H1 (cell line): ENCODE measurements around the gene TTC22. TPM values are rescaled to one million over a fixed set of nuclear protein-coding genes. Genes with fewer than 3 reads are reported as not detected.

Experiments used
- CTCF ChIA-PET: fragments of 300-600 bp; sonication (Branson Sonifier 250); formaldehyde crosslinking; loops from one replicate; lab custom pipeline; 2021; ENCODE audit not compliant: partially characterized antibody; lab: Charles Lee
- POLR2A ChIA-PET: fragments of 300-600 bp; sonication (Branson Sonifier 250); formaldehyde crosslinking; loops from one replicate; lab custom pipeline; 2021; ENCODE audit warnings: inconsistent platforms; ENCODE audit not compliant: partially characterized antibody; lab: Charles Lee
- DNase-seq, 2 experiments: peaks; one replicate each; pipeline versions ENCODE4 v3.0.0 to v3.0.0-alpha.2; 2010 to 2022; ENCODE audit warnings: low spot score in 2 of 2, low read depth in 1 of 2, mixed read lengths in 1 of 2
- FAIRE-seq: peaks from 2 replicates; lab custom pipeline; 2011; peaks lifted over from hg19 to GRCh38; lab: Jason Lieb, UNC
- H2AFZ ChIP-seq: 2 replicates; pipeline ENCODE4 v1.8.1; 2012; ENCODE audit warnings: low read length, inconsistent platforms
- H2AK5ac ChIP-seq: 2 replicates; pipeline ENCODE4 v1.6.1; 2013; ENCODE audit warnings: low read depth, low read length
- H2BK120ac ChIP-seq: replicated peaks from 2 replicates; pipeline ENCODE3; 2013; ENCODE audit warnings: low read depth, low read length, inconsistent platforms
- H2BK12ac ChIP-seq: 2 replicates; pipeline ENCODE4 v1.6.1; 2013; ENCODE audit warnings: low read depth, low read length
- H2BK15ac ChIP-seq: 2 replicates; pipeline ENCODE4 v1.6.1; 2013; ENCODE audit warnings: low read length
- H2BK20ac ChIP-seq: 2 replicates; pipeline ENCODE4 v1.6.1; 2013; ENCODE audit warnings: low read length
- H2BK5ac ChIP-seq: 2 replicates; pipeline ENCODE4 v1.6.1; 2013; ENCODE audit warnings: low read depth, low read length
- H3K14ac ChIP-seq: 2 replicates; pipeline ENCODE4 v1.6.1; 2013; ENCODE audit warnings: inconsistent platforms; ENCODE audit not compliant: insufficient read length
- H3K18ac ChIP-seq: 2 replicates; pipeline ENCODE4 v1.6.1; 2013; ENCODE audit warnings: low read length; ENCODE audit errors: extremely low read depth
- H3K23ac ChIP-seq: 2 replicates; pipeline ENCODE4 v1.6.1; 2013; ENCODE audit warnings: inconsistent platforms; ENCODE audit not compliant: insufficient read length
- H3K23me2 ChIP-seq: 2 replicates; pipeline ENCODE4 v1.6.1; 2013; ENCODE audit warnings: low read depth, low read length
- H3K27ac ChIP-seq: 2 replicates; pipeline ENCODE4 v1.6.1; 2011; ENCODE audit warnings: low read depth, low read length, inconsistent platforms
- H3K27me3 ChIP-seq, 4 experiments: replicated peaks in 1 of 4; 1 replicate in 1 of 4; 2 replicates in 3 of 4; pipeline versions ENCODE4 v1.6.1 to v1.8.1; 2011 to 2013; ENCODE audit warnings: low read length in 3 of 4, mild to moderate bottlenecking in 3 of 4, inconsistent platforms in 2 of 4, mixed read lengths in 2 of 4, moderate library complexity in 1 of 4; ENCODE audit not compliant: control insufficient read depth in 3 of 4, insufficient read depth in 3 of 4; ENCODE audit errors: extremely low read depth in 1 of 4
- H3K36me3 ChIP-seq, 4 experiments: 2 replicates each; pipeline versions ENCODE4 v1.6.1 to v1.8.1; 2011 to 2013; ENCODE audit warnings: mild to moderate bottlenecking in 4 of 4, low read length in 3 of 4, moderate library complexity in 2 of 4, control low read depth in 1 of 4, inconsistent platforms in 1 of 4; ENCODE audit not compliant: insufficient read depth in 4 of 4, control insufficient read depth in 2 of 4
- H3K4ac ChIP-seq: replicated peaks from 2 replicates; pipeline ENCODE3; 2013; ENCODE audit warnings: low read length, low read depth, mixed read lengths, inconsistent platforms; ENCODE audit not compliant: insufficient read length
- H3K4me1 ChIP-seq, 4 experiments: replicated peaks in 1 of 4; 1 replicate in 1 of 4; 2 replicates in 3 of 4; pipeline versions ENCODE4 v1.6.1 to v1.8.1; 2011 to 2013; ENCODE audit warnings: low read length in 3 of 4, inconsistent platforms in 2 of 4, mixed read lengths in 1 of 4; ENCODE audit not compliant: insufficient read depth in 4 of 4, control insufficient read depth in 3 of 4
- H3K4me2 ChIP-seq, 2 experiments: 2 replicates each; pipeline versions ENCODE4 v1.6.1 to v1.8.1; 2011 to 2013; ENCODE audit warnings: low read depth in 2 of 2, low read length in 2 of 2, control low read depth in 1 of 2, inconsistent platforms in 1 of 2, mild to moderate bottlenecking in 1 of 2; ENCODE audit not compliant: insufficient read depth in 1 of 2
- H3K4me3 ChIP-seq, 4 experiments: fragments of 200-600, 300-600 bp in 1 of 4; sonication (generic), shearing (Covaris generic), sonication (Bioruptor Twin) in 1 of 4; 2 replicates each; pipeline versions ENCODE4 v1.5.1 to v1.8.1; 2011 to 2016; ENCODE audit warnings: low read length in 4 of 4, low read depth in 3 of 4, control low read depth in 2 of 4, inconsistent platforms in 2 of 4, mild to moderate bottlenecking in 2 of 4, mixed read lengths in 1 of 4, moderate library complexity in 1 of 4; ENCODE audit not compliant: insufficient read depth in 2 of 4; ENCODE audit errors: extremely low read depth in 1 of 4
- H3K56ac ChIP-seq: replicated peaks from 2 replicates; pipeline ENCODE3; 2013; ENCODE audit warnings: low read depth, mild to moderate bottlenecking, mixed read lengths, low read length, inconsistent platforms; ENCODE audit not compliant: insufficient read length
- H3K79me1 ChIP-seq: 2 replicates; pipeline ENCODE4 v1.6.1; 2013; ENCODE audit warnings: low read depth, low read length, control low read depth
- H3K79me2 ChIP-seq, 2 experiments: 2 replicates each; pipeline versions ENCODE4 v1.6.1 to v1.8.1; 2012 to 2013; ENCODE audit warnings: low read length in 2 of 2, mild to moderate bottlenecking in 2 of 2, inconsistent platforms in 1 of 2; ENCODE audit not compliant: insufficient read depth in 2 of 2, control insufficient read depth in 1 of 2
- H3K9ac ChIP-seq, 4 experiments: replicated peaks in 1 of 4; 1 replicate in 1 of 4; 2 replicates in 3 of 4; pipeline versions ENCODE4 v1.6.1 to v1.8.1; 2011 to 2013; ENCODE audit warnings: low read depth in 3 of 4, low read length in 3 of 4, control low read depth in 2 of 4, mild to moderate bottlenecking in 2 of 4, moderate library complexity in 2 of 4, inconsistent platforms in 1 of 4; ENCODE audit errors: extremely low read depth in 1 of 4
- H3K9me3 ChIP-seq, 2 experiments: 2 replicates each; pipeline versions ENCODE4 v1.6.1 to v1.8.1; 2012 to 2013; ENCODE audit warnings: mild to moderate bottlenecking in 2 of 2, moderate library complexity in 2 of 2, control low read depth in 1 of 2, inconsistent platforms in 1 of 2, low read depth in 1 of 2, low read length in 1 of 2, mixed read lengths in 1 of 2; ENCODE audit not compliant: insufficient read depth in 2 of 2
- H4K20me1 ChIP-seq, 2 experiments: replicated peaks in 1 of 2; 2 replicates each; pipeline versions ENCODE3 to v1.8.1; 2011 to 2013; ENCODE audit warnings: inconsistent platforms in 2 of 2, low read length in 2 of 2, mild to moderate bottlenecking in 1 of 2; ENCODE audit not compliant: insufficient read depth in 2 of 2, control insufficient read depth in 1 of 2
- H4K5ac ChIP-seq: 2 replicates; pipeline ENCODE4 v1.6.1; 2013; ENCODE audit warnings: low read length, low read depth, mixed read lengths, inconsistent platforms; ENCODE audit not compliant: insufficient read length
- H4K8ac ChIP-seq: 2 replicates; pipeline ENCODE4 v1.8.0; 2013; ENCODE audit warnings: mild to moderate bottlenecking, moderate library complexity, low read length, inconsistent platforms; ENCODE audit not compliant: insufficient read depth; ENCODE audit errors: extremely low read depth
- H4K91ac ChIP-seq: replicated peaks from 2 replicates; pipeline ENCODE3; 2013; ENCODE audit warnings: low read length, mixed read lengths, inconsistent platforms; ENCODE audit not compliant: insufficient read length
- CTBP2 ChIP-seq: IDR thresholded peaks from 2 replicates; pipeline ENCODE4 v1.7.0; 2011; ENCODE audit warnings: borderline replicate concordance, mild to moderate bottlenecking, moderate library complexity, mixed read lengths, low read length; ENCODE audit not compliant: insufficient read depth, insufficient read length
- HDAC6 ChIP-seq: IDR thresholded peaks from one replicate; pipeline ENCODE4 v1.7.1; 2012; ENCODE audit warnings: low read depth, mild to moderate bottlenecking, inconsistent platforms, low read length, moderate library complexity
- JUN ChIP-seq: IDR thresholded peaks from 2 replicates; pipeline ENCODE4 v1.6.1; 2011; ENCODE audit warnings: low read depth, mild to moderate bottlenecking, improper control_type of control experiment, low read length
- KDM4A ChIP-seq: IDR thresholded peaks from one replicate; pipeline ENCODE4 v1.7.1; 2012; ENCODE audit warnings: low read depth, mild to moderate bottlenecking, moderate library complexity, low read length, inconsistent platforms; ENCODE audit not compliant: severe bottlenecking
- RAD21 ChIP-seq, 2 experiments: IDR thresholded peaks in 1 of 2; conservative IDR thresholded peaks in 1 of 2; 2 replicates each; pipeline ENCODE4 v1.6.1; 2011; ENCODE audit warnings: low read depth in 2 of 2, low read length in 2 of 2, improper control_type of control experiment in 1 of 2, inconsistent platforms in 1 of 2, mild to moderate bottlenecking in 1 of 2, moderate library complexity in 1 of 2
- SIN3A ChIP-seq, 2 experiments: IDR thresholded peaks in 1 of 2; conservative IDR thresholded peaks in 1 of 2; 2 replicates each; pipeline ENCODE4 v1.6.1; 2011 to 2012; ENCODE audit warnings: low read length in 2 of 2, improper control_type of control experiment in 1 of 2, low read depth in 1 of 2, mild to moderate bottlenecking in 1 of 2
- SIRT6 ChIP-seq: IDR thresholded peaks from one replicate; pipeline ENCODE4 v1.7.1; 2012; ENCODE audit warnings: low read length, inconsistent platforms
- SP1 ChIP-seq: IDR thresholded peaks from 2 replicates; pipeline ENCODE4 v1.6.1; 2011; ENCODE audit warnings: low read depth, low read length
- SRF ChIP-seq: IDR thresholded peaks from 2 replicates; pipeline ENCODE4 v1.6.1; 2011; ENCODE audit warnings: mild to moderate bottlenecking, low read depth, low read length, moderate library complexity
- WGBS, 2 experiments: shearing (Covaris generic) in 1 of 2; methylation state at CpG; one replicate each; pipeline versions ENCODE4 v1.1.6 to v1.1.7; 2013 to 2015; ENCODE audit warnings: low lambda C conversion rate in 2 of 2, mixed read lengths in 2 of 2, inconsistent platforms in 1 of 2, low coverage in 1 of 2, missing lambda C conversion rate in 1 of 2; ENCODE audit not compliant: insufficient replicate concordance in 2 of 2, insufficient coverage in 1 of 2, insufficient read length in 1 of 2; ENCODE audit errors: extremely low coverage in 1 of 2, missing lambda C conversion rate in 1 of 2; 5-methylcytosine and 5-hydroxymethylcytosine counted together
- polyA plus RNA-seq, 7 experiments: library from polyadenylated mRNA; depleted of rRNA in 3 of 7; stranded (reverse) in 5 of 7; unstranded in 2 of 7; fragments of >200 nt in 5 of 7; fragments of 200-250 nt in 2 of 7; gene quantifications; 1 replicate in 5 of 7; 2 replicates in 1 of 7; 4 replicates in 1 of 7; pipeline versions ENCODE4 v1.2.1 to v1.2.3, GENCODE V29; 2011 to 2013; ENCODE audit warnings: missing spikeins in 2 of 7, mixed read lengths in 2 of 7
- total RNA-seq: library from RNA; stranded (reverse); fragmentation: NEBNext Ultra II Directional; extraction: Animal tissue kit (Norgen Biotek cat#: 25700); gene quantifications from 2 replicates; pipeline ENCODE4 v1.2.1, GENCODE V29; 2021
- TF ChIP-seq, protein P1 (sequence below): IDR thresholded peaks from 2 replicates; pipeline ENCODE4 v1.6.1; 2012; ENCODE audit warnings: inconsistent platforms

TTC22 gene
- total and polyA plus RNA-seq, 2 of the 8 experiments (the other 6 are each of a cell fraction or from before 2014, with no cell fraction given), result 1.00 to 1.6 TPM

DNA sequence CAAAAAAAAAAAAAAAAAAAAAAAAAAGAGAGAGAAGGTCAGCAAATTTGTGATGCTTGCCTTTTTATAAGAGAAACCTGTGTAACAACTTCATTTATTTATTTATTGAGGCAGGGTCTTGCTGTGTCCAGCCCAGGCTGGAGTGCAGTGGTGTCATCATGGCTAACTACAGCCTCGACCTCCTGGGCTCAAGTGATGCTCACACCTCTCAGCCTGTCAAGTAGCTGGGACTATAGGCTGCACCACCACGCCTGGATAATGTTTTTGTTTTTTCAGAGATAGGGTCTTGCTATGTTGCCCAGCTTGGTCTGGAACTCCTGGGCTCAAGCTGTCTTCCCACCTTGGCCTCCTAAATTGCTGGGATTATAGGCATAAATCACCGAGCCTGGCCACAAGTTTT, 43.4 kb upstream of the TTC22 start:
- ChIA-PET POLR2A (no interaction called here), CTCF (interaction anchor here (1.4 to 1.6 kb wide), 2 partner anchors 12 to 43 kb away, joined by 3 read pairs; partner anchors contain the start of gene TTC22)
- Histone ChIP-seq H3K9ac (no peak overlapping the region), H3K79me1 (peaks cover 2% of the 10 kb centered on the region; the same call in 1 of the 2 replicates), H3K9me3 (0 out of 4 replicates have a peak, but pooled peaks cover 0 to 3% of the 10 kb centered on the region in 2 experiments), H3K4me3 (no peak overlapping the region), H2BK15ac (no peak overlapping the region), H2AFZ (no peak overlapping the region), H3K36me3 (peaks cover 0 to 14% (median 7%) of the 10 kb centered on the region in 4 experiments; a peak in 6 of 8 replicates), H4K5ac (no peak overlapping the region), H3K56ac (no peak overlapping the region), H3K23me2 (no peaks in the 10 kb centered on the region), H3K4ac (no peak overlapping the region), H3K4me2 (no peak overlapping the region), H3K79me2 (no peaks in the 10 kb centered on the region), H3K27me3 (no peaks in the 10 kb centered on the region), H4K20me1 (peaks cover 0 to 3% of the 10 kb centered on the region in 2 experiments), H2BK12ac (no peak overlapping the region), H2BK120ac (no peak overlapping the region), H3K14ac (no peak overlapping the region), H4K91ac (no peak overlapping the region), H4K8ac (no peak overlapping the region), H3K18ac (no peak overlapping the region), H2BK5ac (no peak overlapping the region), H3K4me1 (no peaks in the 10 kb centered on the region), H2BK20ac (no peak overlapping the region), H2AK5ac (no peak overlapping the region), H3K27ac (no peak overlapping the region), H3K23ac (no peak overlapping the region)
- FAIRE-seq (no peak), DNase-seq (no peak)
- WGBS, 2 experiments, result 88% methylated on average over 3 of the region's 3 CpGs; no CpG with 5 or more reads in 1 of the 2 experiments
- TF ChIP-seq SRF (no peak), JUN (no peak), HDAC6 (no peak), SIN3A (conservative IDR thresholded peaks at IDR 0.05 in 1 of 2, IDR thresholded peaks at IDR 0.05 in 1 of 2; ENCODE audit: low read depth in 1 of 2, low read length in 2 of 2) (no peak), SP1 (no peak), SIRT6 (no peak), CTBP2 (no peak), KDM4A (no peak), RAD21 (IDR thresholded peaks at IDR 0.05 in 1 of 2, conservative IDR thresholded peaks at IDR 0.05 in 1 of 2; ENCODE audit: low read depth in 2 of 2, low read length in 2 of 2) (no peak)
- TF ChIP-seq, protein P1, sequence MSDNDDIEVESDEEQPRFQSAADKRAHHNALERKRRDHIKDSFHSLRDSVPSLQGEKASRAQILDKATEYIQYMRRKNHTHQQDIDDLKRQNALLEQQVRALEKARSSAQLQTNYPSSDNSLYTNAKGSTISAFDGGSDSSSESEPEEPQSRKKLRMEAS, result no peak
